WTC11 (cell line): ENCODE measurements around the gene RFX3. TPM values are rescaled to one million over a fixed set of nuclear protein-coding genes. Genes with fewer than 3 reads are reported as not detected.

Source experiments
- ATF1 ChIP-seq: sonication (generic); formaldehyde crosslinking; IDR thresholded peaks from 2 replicates; pipeline ENCODE4 v1.8.1; 2023; ENCODE audit warnings: mild to moderate bottlenecking, moderate library complexity, missing genetic modification reagents
- CREM ChIP-seq: sonication (generic); formaldehyde crosslinking; IDR thresholded peaks from 2 replicates; pipeline ENCODE4 v1.8.1; 2022; ENCODE audit warnings: mild to moderate bottlenecking, missing genetic modification reagents, moderate library complexity
- ESRRA ChIP-seq: sonication (generic); formaldehyde crosslinking; IDR thresholded peaks from 2 replicates; pipeline ENCODE4 v1.8.1; 2022; ENCODE audit warnings: mild to moderate bottlenecking, missing genetic modification reagents, borderline replicate concordance
- FOXP1 ChIP-seq: sonication (generic); formaldehyde crosslinking; IDR thresholded peaks from 2 replicates; pipeline ENCODE4 v1.8.0; 2022; ENCODE audit warnings: missing genetic modification reagents, mild to moderate bottlenecking, moderate library complexity, borderline replicate concordance
- GRHL2 ChIP-seq: fragments of 250-450 bp; sonication (Bioruptor Pico); IDR thresholded peaks from 2 replicates; pipeline ENCODE4 v1.8.0; 2022; ENCODE audit warnings: mild to moderate bottlenecking, moderate library complexity; ENCODE audit not compliant: insufficient replicate concordance, severe bottlenecking
- HMGA2 ChIP-seq: fragments of 250-450 bp; sonication (Bioruptor Pico); IDR thresholded peaks from 2 replicates; pipeline ENCODE4 v1.4.0; 2021; ENCODE audit warnings: mild to moderate bottlenecking, moderate library complexity
- JAZF1 ChIP-seq: fragments of 250-450 bp; sonication (Bioruptor Pico); IDR thresholded peaks from 2 replicates; pipeline ENCODE4 v1.9.0; 2021; ENCODE audit warnings: moderate library complexity, mild to moderate bottlenecking, inconsistent platforms
- JUN ChIP-seq: sonication (generic); formaldehyde crosslinking; IDR thresholded peaks from 2 replicates; pipeline ENCODE4 v1.8.0; 2023; ENCODE audit warnings: mild to moderate bottlenecking, missing genetic modification reagents
- KAT7 ChIP-seq: sonication (generic); formaldehyde crosslinking; IDR thresholded peaks from 2 replicates; pipeline ENCODE4 v1.8.1; 2023; ENCODE audit warnings: missing genetic modification reagents, mild to moderate bottlenecking, borderline replicate concordance
- NFYB ChIP-seq: sonication (generic); formaldehyde crosslinking; conservative IDR thresholded peaks from 2 replicates; pipeline ENCODE4 v1.8.0; 2022; ENCODE audit warnings: low read depth, missing genetic modification reagents
- SMAD3 ChIP-seq: sonication (generic); formaldehyde crosslinking; IDR thresholded peaks from 2 replicates; pipeline ENCODE4 v1.8.0; 2022; ENCODE audit warnings: missing genetic modification reagents, mild to moderate bottlenecking, borderline replicate concordance
- SMAD4 ChIP-seq: sonication (generic); formaldehyde crosslinking; IDR thresholded peaks from 2 replicates; pipeline ENCODE4 v1.8.0; 2022; ENCODE audit warnings: mild to moderate bottlenecking, missing genetic modification reagents
- SOX15 ChIP-seq: fragments of 250-450 bp; sonication (Bioruptor Pico); IDR thresholded peaks from 2 replicates; pipeline ENCODE4 v1.9.0; 2021; ENCODE audit warnings: mild to moderate bottlenecking
- SP1 ChIP-seq: sonication (generic); formaldehyde crosslinking; conservative IDR thresholded peaks from 2 replicates; pipeline ENCODE4 v1.8.1; 2022; ENCODE audit warnings: missing genetic modification reagents
- TCF7 ChIP-seq: sonication (generic); formaldehyde crosslinking; IDR thresholded peaks from 2 replicates; pipeline ENCODE4 v1.8.0; 2022; ENCODE audit warnings: mild to moderate bottlenecking, low read depth, missing genetic modification reagents, moderate library complexity
- TEAD1 ChIP-seq: sonication (generic); formaldehyde crosslinking; IDR thresholded peaks from 2 replicates; pipeline ENCODE4 v1.8.0; 2022; ENCODE audit warnings: mild to moderate bottlenecking, missing genetic modification reagents
- ZNF138 ChIP-seq: sonication (generic); formaldehyde crosslinking; conservative IDR thresholded peaks from 2 replicates; pipeline ENCODE4 v1.8.1; 2022; ENCODE audit warnings: mild to moderate bottlenecking, moderate library complexity, missing genetic modification reagents
- ZNF219 ChIP-seq: sonication (generic); formaldehyde crosslinking; IDR thresholded peaks from 2 replicates; pipeline ENCODE4 v1.8.0; 2023; ENCODE audit warnings: missing genetic modification reagents, mild to moderate bottlenecking, borderline replicate concordance
- ZNF263 ChIP-seq: sonication (generic); formaldehyde crosslinking; IDR thresholded peaks from 2 replicates; pipeline ENCODE4 v1.8.1; 2022; ENCODE audit warnings: low read depth, mild to moderate bottlenecking, moderate library complexity, missing genetic modification reagents
- ZNF396 ChIP-seq: fragments of 250-450 bp; sonication (Bioruptor Pico); IDR thresholded peaks from 2 replicates; pipeline ENCODE4 v1.8.0; 2021; ENCODE audit warnings: mild to moderate bottlenecking, moderate library complexity, borderline replicate concordance
- ZNF416 ChIP-seq: fragments of 250-450 bp; sonication (Bioruptor Pico); IDR thresholded peaks from 2 replicates; pipeline ENCODE4 v1.9.0; 2021; ENCODE audit warnings: mild to moderate bottlenecking, inconsistent platforms
- ZNF671 ChIP-seq: fragments of 250-450 bp; sonication (Bioruptor Pico); IDR thresholded peaks from 2 replicates; pipeline ENCODE4 v1.8.0; 2021; ENCODE audit warnings: mild to moderate bottlenecking
- total RNA-seq: library from RNA; stranded (reverse); gene quantifications from 3 replicates; pipeline ENCODE4 v1.2.3, GENCODE V29; 2021
- TF ChIP-seq, protein P1 (sequence below): sonication (generic); formaldehyde crosslinking; IDR thresholded peaks from 2 replicates; pipeline ENCODE4 v1.8.0; 2023; ENCODE audit warnings: mild to moderate bottlenecking, missing genetic modification reagents
- TF ChIP-seq, protein P2 (sequence below): fragments of 250-450 bp; sonication (Bioruptor Pico); IDR thresholded peaks from 2 replicates; pipeline ENCODE4 v1.9.0; 2021; ENCODE audit warnings: moderate library complexity, mild to moderate bottlenecking, inconsistent platforms, borderline replicate concordance
- TF ChIP-seq, protein P3 (sequence below): fragments of 250-450 bp; sonication (Bioruptor Pico); IDR thresholded peaks from 2 replicates; pipeline ENCODE4 v1.9.0; 2021; ENCODE audit warnings: mild to moderate bottlenecking
- TF ChIP-seq, protein P4 (sequence below): sonication (generic); formaldehyde crosslinking; IDR thresholded peaks from 2 replicates; pipeline ENCODE4 v1.8.1; 2022; ENCODE audit warnings: mild to moderate bottlenecking, moderate library complexity, missing genetic modification reagents
- TF ChIP-seq, protein P5 (sequence below): sonication (generic); formaldehyde crosslinking; IDR thresholded peaks from 2 replicates; pipeline ENCODE4 v1.8.0; 2022; ENCODE audit warnings: mild to moderate bottlenecking, missing genetic modification reagents
- TF ChIP-seq, protein P6 (sequence below): sonication (generic); formaldehyde crosslinking; IDR thresholded peaks from 2 replicates; pipeline ENCODE4 v1.8.0; 2022; ENCODE audit warnings: mild to moderate bottlenecking, missing genetic modification reagents
- TF ChIP-seq, protein P7 (sequence below): sonication (generic); formaldehyde crosslinking; IDR thresholded peaks from 2 replicates; pipeline ENCODE4 v1.8.1; 2022; ENCODE audit warnings: low read depth, mild to moderate bottlenecking, moderate library complexity, missing genetic modification reagents, borderline replicate concordance

RFX3 gene
- total RNA-seq, 1 experiment from 2014 or later, result 13.7 TPM

DNA sequence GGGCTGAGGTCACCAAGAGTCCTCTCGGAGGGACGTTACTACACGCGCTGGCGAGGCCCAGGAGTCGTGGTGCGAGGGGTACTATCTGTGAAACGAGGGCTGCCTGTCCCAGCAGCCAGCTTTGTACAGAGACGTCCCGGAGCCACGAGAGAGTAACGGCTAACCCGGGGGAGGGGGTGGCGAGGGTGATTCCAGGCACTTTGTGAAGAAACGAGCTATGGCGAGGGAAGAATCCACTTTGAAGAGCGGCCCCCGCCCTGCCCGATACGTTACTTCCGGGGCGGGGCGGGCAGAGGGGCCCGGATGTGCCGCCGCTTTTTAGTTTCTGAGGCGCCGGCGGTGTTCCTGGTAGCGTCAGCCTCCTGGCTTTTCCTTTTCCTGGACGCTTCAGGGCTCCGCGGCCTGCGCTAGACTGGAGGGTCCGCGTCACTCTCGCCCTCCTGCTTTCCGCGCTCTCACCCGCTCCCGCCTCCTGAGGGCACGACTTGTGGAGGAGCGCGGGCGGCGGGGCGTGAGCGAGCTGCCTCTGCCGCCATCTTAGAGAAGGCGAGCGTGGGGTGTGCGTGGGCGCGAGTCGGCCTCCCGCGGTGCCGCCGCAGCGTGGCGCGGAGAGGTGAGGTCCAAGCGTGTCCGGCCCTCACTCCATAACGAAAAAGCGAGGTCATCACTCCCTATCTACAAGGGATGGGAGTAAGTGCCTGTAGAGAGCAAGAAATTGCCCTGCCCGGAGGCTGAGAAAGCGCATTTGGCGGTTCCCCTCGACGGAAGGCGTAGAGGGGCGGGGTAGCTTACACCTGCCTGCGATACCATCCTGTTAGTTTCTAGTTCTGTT, 580 bp upstream of the RFX3 start (continued):
- TF ChIP-seq KAT7 (CRISPR knock-in tag) (peak; percentile 60), SOX15 (no peak), TEAD1 (CRISPR knock-in tag) (peak; percentile 35; the same call in 1 of the 2 replicates), ZNF219 (CRISPR knock-in tag) (peak; percentile 43; the same call in 1 of the 2 replicates), SMAD3 (no peak), FOXP1 (peak; percentile 87; the same call in 1 of the 2 replicates), ZNF671 (no peak), NFYB (CRISPR knock-in tag) (no peak), ZNF138 (CRISPR knock-in tag) (peak; percentile 76; the same call in 1 of the 2 replicates), ZNF416 (CRISPR knock-in tag) (no peak), HMGA2 (CRISPR knock-in tag) (no peak), GRHL2 (CRISPR knock-in tag) (no peak), ESRRA (peak; percentile 75), ZNF396 (CRISPR knock-in tag) (no peak), SP1 (peak; percentile 55), TCF7 (CRISPR knock-in tag) (no peak), JUN (CRISPR knock-in tag) (peak; percentile 58; the same call in 1 of the 2 replicates), JAZF1 (no peak), SMAD4 (CRISPR knock-in tag) (no peak), ATF1 (CRISPR knock-in tag) (peak; percentile 46; the same call in 1 of the 2 replicates), ZNF263 (CRISPR knock-in tag) (no peak), CREM (peak; percentile 86)
- TF ChIP-seq, protein P1, sequence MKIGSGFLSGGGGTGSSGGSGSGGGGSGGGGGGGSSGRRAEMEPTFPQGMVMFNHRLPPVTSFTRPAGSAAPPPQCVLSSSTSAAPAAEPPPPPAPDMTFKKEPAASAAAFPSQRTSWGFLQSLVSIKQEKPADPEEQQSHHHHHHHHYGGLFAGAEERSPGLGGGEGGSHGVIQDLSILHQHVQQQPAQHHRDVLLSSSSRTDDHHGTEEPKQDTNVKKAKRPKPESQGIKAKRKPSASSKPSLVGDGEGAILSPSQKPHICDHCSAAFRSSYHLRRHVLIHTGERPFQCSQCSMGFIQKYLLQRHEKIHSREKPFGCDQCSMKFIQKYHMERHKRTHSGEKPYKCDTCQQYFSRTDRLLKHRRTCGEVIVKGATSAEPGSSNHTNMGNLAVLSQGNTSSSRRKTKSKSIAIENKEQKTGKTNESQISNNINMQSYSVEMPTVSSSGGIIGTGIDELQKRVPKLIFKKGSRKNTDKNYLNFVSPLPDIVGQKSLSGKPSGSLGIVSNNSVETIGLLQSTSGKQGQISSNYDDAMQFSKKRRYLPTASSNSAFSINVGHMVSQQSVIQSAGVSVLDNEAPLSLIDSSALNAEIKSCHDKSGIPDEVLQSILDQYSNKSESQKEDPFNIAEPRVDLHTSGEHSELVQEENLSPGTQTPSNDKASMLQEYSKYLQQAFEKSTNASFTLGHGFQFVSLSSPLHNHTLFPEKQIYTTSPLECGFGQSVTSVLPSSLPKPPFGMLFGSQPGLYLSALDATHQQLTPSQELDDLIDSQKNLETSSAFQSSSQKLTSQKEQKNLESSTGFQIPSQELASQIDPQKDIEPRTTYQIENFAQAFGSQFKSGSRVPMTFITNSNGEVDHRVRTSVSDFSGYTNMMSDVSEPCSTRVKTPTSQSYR (CRISPR knock-in tag), result peak; percentile 6; the same call in 1 of the 2 replicates
- TF ChIP-seq, protein P2, sequence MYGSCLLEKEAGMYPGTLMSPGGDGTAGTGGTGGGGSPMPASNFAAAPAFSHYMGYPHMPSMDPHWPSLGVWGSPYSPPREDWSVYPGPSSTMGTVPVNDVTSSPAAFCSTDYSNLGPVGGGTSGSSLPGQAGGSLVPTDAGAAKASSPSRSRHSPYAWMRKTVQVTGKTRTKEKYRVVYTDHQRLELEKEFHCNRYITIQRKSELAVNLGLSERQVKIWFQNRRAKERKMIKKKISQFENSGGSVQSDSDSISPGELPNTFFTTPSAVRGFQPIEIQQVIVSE (CRISPR knock-in tag), result no peak
- TF ChIP-seq, protein P3, sequence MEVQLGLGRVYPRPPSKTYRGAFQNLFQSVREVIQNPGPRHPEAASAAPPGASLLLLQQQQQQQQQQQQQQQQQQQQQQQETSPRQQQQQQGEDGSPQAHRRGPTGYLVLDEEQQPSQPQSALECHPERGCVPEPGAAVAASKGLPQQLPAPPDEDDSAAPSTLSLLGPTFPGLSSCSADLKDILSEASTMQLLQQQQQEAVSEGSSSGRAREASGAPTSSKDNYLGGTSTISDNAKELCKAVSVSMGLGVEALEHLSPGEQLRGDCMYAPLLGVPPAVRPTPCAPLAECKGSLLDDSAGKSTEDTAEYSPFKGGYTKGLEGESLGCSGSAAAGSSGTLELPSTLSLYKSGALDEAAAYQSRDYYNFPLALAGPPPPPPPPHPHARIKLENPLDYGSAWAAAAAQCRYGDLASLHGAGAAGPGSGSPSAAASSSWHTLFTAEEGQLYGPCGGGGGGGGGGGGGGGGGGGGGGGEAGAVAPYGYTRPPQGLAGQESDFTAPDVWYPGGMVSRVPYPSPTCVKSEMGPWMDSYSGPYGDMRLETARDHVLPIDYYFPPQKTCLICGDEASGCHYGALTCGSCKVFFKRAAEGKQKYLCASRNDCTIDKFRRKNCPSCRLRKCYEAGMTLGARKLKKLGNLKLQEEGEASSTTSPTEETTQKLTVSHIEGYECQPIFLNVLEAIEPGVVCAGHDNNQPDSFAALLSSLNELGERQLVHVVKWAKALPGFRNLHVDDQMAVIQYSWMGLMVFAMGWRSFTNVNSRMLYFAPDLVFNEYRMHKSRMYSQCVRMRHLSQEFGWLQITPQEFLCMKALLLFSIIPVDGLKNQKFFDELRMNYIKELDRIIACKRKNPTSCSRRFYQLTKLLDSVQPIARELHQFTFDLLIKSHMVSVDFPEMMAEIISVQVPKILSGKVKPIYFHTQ, result no peak
- TF ChIP-seq, protein P4, sequence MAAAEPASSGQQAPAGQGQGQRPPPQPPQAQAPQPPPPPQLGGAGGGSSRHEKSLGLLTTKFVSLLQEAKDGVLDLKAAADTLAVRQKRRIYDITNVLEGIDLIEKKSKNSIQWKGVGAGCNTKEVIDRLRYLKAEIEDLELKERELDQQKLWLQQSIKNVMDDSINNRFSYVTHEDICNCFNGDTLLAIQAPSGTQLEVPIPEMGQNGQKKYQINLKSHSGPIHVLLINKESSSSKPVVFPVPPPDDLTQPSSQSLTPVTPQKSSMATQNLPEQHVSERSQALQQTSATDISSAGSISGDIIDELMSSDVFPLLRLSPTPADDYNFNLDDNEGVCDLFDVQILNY (CRISPR knock-in tag), result peak; percentile 73; the same call in 1 of the 2 replicates
- TF ChIP-seq, protein P5, sequence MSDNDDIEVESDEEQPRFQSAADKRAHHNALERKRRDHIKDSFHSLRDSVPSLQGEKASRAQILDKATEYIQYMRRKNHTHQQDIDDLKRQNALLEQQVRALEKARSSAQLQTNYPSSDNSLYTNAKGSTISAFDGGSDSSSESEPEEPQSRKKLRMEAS, result peak; percentile 80
- TF ChIP-seq, protein P6, sequence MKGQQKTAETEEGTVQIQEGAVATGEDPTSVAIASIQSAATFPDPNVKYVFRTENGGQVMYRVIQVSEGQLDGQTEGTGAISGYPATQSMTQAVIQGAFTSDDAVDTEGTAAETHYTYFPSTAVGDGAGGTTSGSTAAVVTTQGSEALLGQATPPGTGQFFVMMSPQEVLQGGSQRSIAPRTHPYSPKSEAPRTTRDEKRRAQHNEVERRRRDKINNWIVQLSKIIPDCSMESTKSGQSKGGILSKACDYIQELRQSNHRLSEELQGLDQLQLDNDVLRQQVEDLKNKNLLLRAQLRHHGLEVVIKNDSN (CRISPR knock-in tag), result peak; percentile 43; the same call in 1 of the 2 replicates
- TF ChIP-seq, protein P7, sequence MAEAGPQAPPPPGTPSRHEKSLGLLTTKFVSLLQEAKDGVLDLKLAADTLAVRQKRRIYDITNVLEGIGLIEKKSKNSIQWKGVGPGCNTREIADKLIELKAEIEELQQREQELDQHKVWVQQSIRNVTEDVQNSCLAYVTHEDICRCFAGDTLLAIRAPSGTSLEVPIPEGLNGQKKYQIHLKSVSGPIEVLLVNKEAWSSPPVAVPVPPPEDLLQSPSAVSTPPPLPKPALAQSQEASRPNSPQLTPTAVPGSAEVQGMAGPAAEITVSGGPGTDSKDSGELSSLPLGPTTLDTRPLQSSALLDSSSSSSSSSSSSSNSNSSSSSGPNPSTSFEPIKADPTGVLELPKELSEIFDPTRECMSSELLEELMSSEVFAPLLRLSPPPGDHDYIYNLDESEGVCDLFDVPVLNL (CRISPR knock-in tag), result peak; percentile 41; the same call in 1 of the 2 replicates
